H1 (cell line): Measurements from ENCODE around the gene WNT9A. TPM values are rescaled to one million over a fixed set of nuclear protein-coding genes. Genes with fewer than 3 reads are reported as not detected.

Experiments
- EP300 ChIP-seq, 2 experiments: IDR thresholded peaks; 1 replicate in 1 of 2; 2 replicates in 1 of 2; pipeline ENCODE4 v1.6.1; 2011 to 2012; ENCODE audit warnings: low read depth in 2 of 2, low read length in 2 of 2, mild to moderate bottlenecking in 2 of 2, borderline replicate concordance in 1 of 2, inconsistent platforms in 1 of 2, moderate library complexity in 1 of 2
- SIN3A ChIP-seq, 2 experiments: IDR thresholded peaks in 1 of 2; conservative IDR thresholded peaks in 1 of 2; 2 replicates each; pipeline ENCODE4 v1.6.1; 2011 to 2012; ENCODE audit warnings: low read length in 2 of 2, improper control_type of control experiment in 1 of 2, low read depth in 1 of 2, mild to moderate bottlenecking in 1 of 2
- polyA plus RNA-seq, 7 experiments: library from polyadenylated mRNA; depleted of rRNA in 3 of 7; stranded (reverse) in 5 of 7; unstranded in 2 of 7; fragments of >200 nt in 5 of 7; fragments of 200-250 nt in 2 of 7; gene quantifications; 1 replicate in 5 of 7; 2 replicates in 1 of 7; 4 replicates in 1 of 7; pipeline versions ENCODE4 v1.2.1 to v1.2.3, GENCODE V29; 2011 to 2013; ENCODE audit warnings: missing spikeins in 2 of 7, mixed read lengths in 2 of 7
- total RNA-seq: library from RNA; stranded (reverse); fragmentation: NEBNext Ultra II Directional; extraction: Animal tissue kit (Norgen Biotek cat#: 25700); gene quantifications from 2 replicates; pipeline ENCODE4 v1.2.1, GENCODE V29; 2021

The WNT9A gene
- total and polyA plus RNA-seq, 2 of the 8 experiments (the other 6 are each of a cell fraction or from before 2014, with no cell fraction given): 1.1 to 1.5 TPM

- TF ChIP-seq EP300 (IDR thresholded peaks at IDR 0.05; ENCODE audit: borderline replicate concordance in 1 of 2, low read depth in 2 of 2, low read length in 2 of 2) (no peak), SIN3A (conservative IDR thresholded peaks at IDR 0.05 in 1 of 2, IDR thresholded peaks at IDR 0.05 in 1 of 2; ENCODE audit: low read depth in 1 of 2, low read length in 2 of 2) (no peak)
These were observed 48.5 kb downstream of the WNT9A start (continued) for GRCh38 chr1:227899141-227899819.
